ENCODE data around the gene SOCS4.

DNA sequence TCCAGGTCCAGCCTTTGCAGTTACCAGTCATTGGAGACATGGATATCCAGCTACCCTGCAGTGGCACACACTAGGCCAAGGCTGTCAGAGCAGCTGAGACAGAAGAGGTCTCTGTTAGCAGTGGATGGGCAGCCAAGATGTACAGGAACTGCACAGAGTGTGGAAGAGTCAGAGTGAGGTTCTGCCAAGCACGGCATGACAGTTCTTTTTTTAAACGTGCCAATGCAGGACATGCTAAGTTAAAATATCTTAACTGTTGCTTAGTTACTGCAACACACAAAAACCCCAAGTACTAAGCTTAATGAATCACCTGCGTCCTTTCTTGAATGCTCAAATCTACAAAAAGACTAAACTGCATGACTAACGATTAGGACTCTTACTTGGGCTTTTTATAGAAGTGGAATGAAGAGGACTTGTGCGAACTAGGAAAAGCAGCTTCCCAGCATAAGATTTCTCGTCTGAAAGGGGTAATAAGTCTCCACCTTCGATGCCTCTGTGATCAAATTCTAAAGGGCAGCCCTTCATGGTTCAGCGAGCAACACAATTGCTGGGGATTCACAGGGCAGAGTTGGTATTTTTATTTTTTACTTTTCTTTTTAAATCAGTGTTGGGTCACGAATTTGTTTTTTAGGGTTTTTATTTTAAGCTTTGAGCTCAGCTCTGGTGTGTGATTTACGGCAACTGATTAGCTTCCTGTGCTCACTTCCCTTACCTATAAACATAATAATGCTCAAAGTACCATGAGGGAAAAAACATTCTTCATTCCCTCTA lies 45.0 kb downstream of the SOCS4 start:
- TF ChIP-seq, protein P1, sequence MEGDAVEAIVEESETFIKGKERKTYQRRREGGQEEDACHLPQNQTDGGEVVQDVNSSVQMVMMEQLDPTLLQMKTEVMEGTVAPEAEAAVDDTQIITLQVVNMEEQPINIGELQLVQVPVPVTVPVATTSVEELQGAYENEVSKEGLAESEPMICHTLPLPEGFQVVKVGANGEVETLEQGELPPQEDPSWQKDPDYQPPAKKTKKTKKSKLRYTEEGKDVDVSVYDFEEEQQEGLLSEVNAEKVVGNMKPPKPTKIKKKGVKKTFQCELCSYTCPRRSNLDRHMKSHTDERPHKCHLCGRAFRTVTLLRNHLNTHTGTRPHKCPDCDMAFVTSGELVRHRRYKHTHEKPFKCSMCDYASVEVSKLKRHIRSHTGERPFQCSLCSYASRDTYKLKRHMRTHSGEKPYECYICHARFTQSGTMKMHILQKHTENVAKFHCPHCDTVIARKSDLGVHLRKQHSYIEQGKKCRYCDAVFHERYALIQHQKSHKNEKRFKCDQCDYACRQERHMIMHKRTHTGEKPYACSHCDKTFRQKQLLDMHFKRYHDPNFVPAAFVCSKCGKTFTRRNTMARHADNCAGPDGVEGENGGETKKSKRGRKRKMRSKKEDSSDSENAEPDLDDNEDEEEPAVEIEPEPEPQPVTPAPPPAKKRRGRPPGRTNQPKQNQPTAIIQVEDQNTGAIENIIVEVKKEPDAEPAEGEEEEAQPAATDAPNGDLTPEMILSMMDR (IDR thresholded peaks at IDR 0.05), result no peak
- TF ChIP-seq POLR2A (IDR thresholded peaks at IDR 0.05), result no peak

Measured in prostate gland (tissue), 2 donors.